ENCODE data around the gene SPRED3.

SPRED3 gene

GRCh38 chr19:38355728-38356725 lies 32.5 kb upstream of the SPRED3 start:
- TF ChIP-seq, protein P1, sequence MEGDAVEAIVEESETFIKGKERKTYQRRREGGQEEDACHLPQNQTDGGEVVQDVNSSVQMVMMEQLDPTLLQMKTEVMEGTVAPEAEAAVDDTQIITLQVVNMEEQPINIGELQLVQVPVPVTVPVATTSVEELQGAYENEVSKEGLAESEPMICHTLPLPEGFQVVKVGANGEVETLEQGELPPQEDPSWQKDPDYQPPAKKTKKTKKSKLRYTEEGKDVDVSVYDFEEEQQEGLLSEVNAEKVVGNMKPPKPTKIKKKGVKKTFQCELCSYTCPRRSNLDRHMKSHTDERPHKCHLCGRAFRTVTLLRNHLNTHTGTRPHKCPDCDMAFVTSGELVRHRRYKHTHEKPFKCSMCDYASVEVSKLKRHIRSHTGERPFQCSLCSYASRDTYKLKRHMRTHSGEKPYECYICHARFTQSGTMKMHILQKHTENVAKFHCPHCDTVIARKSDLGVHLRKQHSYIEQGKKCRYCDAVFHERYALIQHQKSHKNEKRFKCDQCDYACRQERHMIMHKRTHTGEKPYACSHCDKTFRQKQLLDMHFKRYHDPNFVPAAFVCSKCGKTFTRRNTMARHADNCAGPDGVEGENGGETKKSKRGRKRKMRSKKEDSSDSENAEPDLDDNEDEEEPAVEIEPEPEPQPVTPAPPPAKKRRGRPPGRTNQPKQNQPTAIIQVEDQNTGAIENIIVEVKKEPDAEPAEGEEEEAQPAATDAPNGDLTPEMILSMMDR (IDR thresholded peaks at IDR 0.05; ENCODE audit: low read depth, low read length), result no peak
- H3K4me3 ChIP-seq (ENCODE audit: low read depth, low read length), result no peak overlapping the region

DNA sequence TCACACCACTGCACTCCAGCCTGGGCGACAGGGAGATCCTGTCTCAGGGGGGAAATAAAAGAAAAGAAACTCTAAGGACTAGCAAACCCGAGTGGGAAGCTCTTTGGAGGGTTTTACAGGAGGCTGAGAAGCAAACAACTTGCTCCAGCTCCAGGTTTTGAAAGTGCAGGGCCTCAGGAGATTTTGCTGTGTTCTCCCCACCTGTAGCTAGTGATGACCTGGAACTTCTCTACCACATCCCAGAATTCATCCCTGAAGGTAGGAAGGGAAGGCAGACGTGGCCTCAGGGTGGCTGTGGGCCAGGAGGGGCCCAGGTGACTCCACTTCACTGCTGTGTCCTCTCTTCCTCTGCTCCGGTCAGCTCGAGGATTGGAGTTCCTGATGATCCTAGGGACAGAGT lies 30.4 kb upstream of the SPRED3 start:
- H3K4me3 ChIP-seq (ENCODE audit: low read depth, low read length), result no peak overlapping the region
- TF ChIP-seq, protein P1 (IDR thresholded peaks at IDR 0.05; ENCODE audit: low read depth, low read length), result no peak

- TF ChIP-seq, protein P1 (IDR thresholded peaks at IDR 0.05; ENCODE audit: low read depth, low read length), result no peak
- no peak overlapping the region for H3K4me3 ChIP-seq (ENCODE audit: low read depth, low read length)
Observed at GRCh38 chr19:38359242-38360021, 29.1 kb upstream of the SPRED3 start.

GRCh38 chr19:38360351-38360750 lies 28.1 kb upstream of the SPRED3 start:
- TF ChIP-seq, protein P1 (IDR thresholded peaks at IDR 0.05; ENCODE audit: low read depth, low read length), result no peak
- H3K4me3 ChIP-seq (ENCODE audit: low read depth, low read length), result no peak overlapping the region

GRCh38 chr19:38360839-38361631 lies 27.5 kb upstream of the SPRED3 start:
- peak overlapping the region; percentile 63 for H3K4me3 ChIP-seq (ENCODE audit: low read depth, low read length)
- TF ChIP-seq, protein P1 (IDR thresholded peaks at IDR 0.05; ENCODE audit: low read depth, low read length), result no peak

DNA sequence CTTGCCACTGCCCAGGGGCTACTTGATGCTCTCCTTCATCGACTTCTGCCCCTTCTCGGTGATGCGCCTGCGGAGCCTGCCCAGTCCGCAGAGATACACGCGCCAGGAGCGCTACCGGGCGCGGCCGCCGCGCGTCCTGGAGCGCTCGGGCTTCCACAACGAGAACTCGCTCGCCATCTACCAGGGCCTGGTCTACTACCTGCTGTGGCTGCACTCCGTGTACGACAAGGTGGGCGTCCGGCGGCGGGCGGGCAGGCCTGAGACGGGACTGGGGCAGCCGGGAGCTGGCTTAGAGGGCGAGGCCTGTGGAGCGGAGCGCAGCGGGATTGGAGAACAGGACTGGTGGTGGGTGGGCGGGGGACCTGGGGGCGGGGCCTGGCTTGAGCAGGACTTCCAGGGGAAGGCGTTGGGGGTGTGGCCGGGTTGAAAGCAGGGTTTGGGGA lies 26.8 kb upstream of the SPRED3 start:
- peak overlapping the region; percentile 63 for H3K4me3 ChIP-seq (ENCODE audit: low read depth, low read length)
- TF ChIP-seq, protein P1 (IDR thresholded peaks at IDR 0.05; ENCODE audit: low read depth, low read length), result no peak

Measured in WI38 (cell line).